GM10266 (cell line): ENCODE measurements around the gene DUT.

Experiments used
- DNase-seq: peaks from one replicate; pipeline ENCODE4 v3.0.0; 2012; ENCODE audit errors: extremely low spot score
- TF ChIP-seq, protein P1 (sequence below): IDR thresholded peaks from 2 replicates; pipeline ENCODE4 v1.5.1; 2012; ENCODE audit warnings: mild to moderate bottlenecking, low read depth; ENCODE audit not compliant: control insufficient read depth, insufficient read depth; ENCODE audit errors: missing control alignments

Gene DUT

DNA sequence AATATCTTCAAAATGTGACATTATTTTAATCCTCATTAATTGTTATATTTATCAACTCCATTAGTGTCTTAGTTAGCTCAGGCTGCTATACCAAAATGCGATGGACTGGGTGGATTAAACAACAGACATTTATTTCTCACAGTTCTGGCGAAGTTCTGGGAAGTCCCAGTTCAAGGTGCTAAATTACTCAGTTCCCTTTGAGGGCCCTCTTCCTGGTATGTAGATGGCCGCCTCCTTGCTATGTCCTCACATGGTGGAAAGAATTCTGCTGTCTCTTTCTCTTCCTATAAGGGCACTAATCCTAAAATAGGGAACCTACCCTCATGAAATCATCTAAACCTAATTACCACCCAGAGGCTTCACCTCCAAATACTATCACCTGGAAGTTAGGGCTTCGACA is 38.8 kb upstream of the DUT start:
- DNase-seq = no peak
- TF ChIP-seq, protein P1, sequence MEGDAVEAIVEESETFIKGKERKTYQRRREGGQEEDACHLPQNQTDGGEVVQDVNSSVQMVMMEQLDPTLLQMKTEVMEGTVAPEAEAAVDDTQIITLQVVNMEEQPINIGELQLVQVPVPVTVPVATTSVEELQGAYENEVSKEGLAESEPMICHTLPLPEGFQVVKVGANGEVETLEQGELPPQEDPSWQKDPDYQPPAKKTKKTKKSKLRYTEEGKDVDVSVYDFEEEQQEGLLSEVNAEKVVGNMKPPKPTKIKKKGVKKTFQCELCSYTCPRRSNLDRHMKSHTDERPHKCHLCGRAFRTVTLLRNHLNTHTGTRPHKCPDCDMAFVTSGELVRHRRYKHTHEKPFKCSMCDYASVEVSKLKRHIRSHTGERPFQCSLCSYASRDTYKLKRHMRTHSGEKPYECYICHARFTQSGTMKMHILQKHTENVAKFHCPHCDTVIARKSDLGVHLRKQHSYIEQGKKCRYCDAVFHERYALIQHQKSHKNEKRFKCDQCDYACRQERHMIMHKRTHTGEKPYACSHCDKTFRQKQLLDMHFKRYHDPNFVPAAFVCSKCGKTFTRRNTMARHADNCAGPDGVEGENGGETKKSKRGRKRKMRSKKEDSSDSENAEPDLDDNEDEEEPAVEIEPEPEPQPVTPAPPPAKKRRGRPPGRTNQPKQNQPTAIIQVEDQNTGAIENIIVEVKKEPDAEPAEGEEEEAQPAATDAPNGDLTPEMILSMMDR = no peak

DNA sequence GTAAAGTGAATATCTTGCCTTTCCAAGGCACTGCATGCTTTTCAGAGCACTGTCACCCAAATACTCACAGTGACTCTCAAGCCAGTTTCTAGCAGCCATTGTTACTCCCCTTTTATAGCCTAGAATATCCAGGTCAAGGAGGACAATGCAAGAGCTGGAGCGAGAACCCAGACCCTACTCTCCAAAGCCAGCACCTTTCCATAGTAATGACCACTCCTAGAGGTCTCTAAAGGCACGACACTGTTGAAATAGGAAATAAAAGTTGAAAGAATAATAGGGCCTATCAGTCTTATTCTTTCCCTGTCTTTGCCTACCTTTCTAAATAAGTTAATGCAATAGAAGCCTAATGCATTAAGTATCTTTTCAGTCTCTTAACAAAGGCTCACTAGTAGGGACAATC is 33.6 kb upstream of the DUT start:
- DNase-seq = no peak
- TF ChIP-seq, protein P1 = no peak

DNA sequence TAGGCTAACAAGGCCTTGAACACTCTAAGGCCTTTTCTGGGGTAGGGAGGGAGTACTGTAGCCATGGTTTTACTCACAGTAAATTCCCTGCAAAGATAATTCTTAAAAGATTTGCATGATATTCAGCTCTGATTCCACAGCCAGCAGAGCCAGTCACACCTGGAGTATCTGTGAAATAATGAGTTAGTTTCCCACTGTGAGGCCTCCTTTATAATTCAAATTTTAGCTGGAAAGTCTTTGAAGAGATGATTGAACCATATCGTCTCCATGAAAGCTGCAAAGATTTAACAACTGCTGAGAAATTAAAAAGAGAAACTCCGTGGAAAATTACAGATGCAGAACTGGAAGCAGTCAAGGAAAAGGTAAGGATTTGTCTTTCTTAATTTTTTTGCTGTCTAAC is 32.3 kb upstream of the DUT start:
- DNase-seq = no peak
- TF ChIP-seq, protein P1 = no peak

DNA sequence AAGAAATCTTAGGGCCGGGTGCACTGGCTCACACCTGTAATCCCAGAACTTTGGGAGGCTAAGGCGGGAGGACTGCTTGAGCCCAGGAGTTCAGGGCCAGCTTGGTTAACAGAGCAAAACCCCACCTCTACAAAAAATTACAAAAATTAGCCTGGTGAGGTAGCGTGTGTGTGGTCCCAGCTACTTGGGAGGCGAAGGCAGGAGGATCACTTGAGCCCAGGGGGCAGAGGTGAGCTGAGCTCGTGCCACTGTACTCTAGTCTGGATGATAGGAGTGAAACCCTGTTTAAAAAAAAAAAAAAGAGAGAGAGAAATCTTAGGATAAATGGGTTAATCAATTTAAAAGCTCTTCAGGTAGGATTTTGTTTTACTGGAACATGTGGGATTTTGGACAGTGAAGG is 31.2 kb upstream of the DUT start:
- DNase-seq = no peak
- TF ChIP-seq, protein P1 = no peak

DNA sequence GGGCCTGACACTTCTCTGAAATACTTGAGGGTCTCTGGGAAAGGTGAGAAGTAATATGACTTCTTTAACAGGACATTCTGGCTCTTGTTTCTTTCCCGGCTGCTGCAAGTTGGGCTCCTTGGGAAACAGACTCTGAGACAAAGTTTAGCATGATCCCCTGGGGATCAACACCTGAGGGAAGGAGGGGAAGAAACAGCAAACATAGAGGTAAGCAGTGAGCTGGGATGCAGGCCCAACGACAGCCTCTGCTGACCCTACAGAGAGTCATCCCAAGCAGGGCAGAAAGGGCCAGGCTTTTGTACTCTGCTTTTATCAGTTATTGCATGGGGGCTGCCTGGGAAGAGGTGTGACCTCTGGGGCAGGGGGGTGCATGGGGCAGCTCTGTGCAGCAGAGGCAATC is 26.8 kb upstream of the DUT start:
- no peak for DNase-seq
- TF ChIP-seq, protein P1 = no peak

DNA sequence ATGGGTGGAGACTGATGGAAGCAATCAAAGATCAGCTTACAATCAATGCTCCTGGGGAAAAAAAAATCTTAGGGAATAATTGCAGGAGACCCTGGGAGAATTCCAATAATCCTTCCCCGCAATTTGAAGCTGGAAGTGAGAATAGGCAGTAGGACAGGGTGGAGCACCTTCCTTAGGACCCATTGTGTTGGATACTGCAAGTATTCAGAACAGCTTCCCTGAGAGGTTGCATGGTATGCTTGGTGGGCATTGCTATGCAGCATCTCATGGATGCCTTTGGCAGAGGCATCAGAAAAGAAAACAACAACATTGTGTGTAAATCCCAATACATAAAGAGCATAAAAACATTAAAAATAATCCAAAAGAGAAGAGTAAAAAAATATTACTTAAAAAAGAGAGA is 24.6 kb upstream of the DUT start:
- DNase-seq = no peak
- TF ChIP-seq, protein P1 = no peak

DNA sequence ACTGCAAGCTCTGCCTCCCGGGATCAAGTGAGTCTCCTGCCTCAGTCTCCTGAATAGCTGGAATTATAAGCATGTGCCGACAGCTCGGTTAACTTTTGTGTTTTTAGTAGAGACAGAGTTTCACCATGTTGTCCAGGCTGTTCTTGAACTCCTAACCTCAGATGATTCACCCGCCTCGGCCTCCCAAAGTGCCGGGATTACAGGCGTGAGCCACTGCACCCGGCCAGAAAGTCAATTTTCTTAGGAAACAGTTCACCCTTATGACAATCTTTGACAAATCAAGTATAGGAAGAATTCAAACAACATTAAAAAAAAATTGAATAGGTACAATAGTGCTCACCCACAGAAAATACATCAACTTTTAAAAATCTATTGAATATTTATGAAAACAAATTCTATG is 23.6 kb upstream of the DUT start:
- DNase-seq = no peak
- TF ChIP-seq, protein P1 = no peak

DNA sequence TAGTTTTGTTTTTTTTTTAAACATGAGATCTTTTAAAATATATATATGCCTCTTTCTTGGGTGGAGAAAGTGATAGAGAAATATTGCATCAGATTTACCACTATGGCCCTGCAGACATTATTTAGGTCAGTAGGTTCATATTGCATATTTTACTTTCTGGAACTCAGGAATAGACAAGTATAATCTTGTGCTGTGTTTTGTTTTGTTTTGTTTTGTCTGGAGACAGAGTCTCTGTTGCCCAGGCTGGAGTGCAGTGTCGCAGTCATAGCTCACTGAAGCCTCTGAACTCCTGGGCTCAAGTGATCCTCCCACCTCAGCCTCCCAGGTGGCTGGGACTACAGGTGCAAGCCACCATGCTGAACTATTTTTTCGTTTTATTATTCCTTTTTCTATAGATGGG is 21.5 kb upstream of the DUT start:
- DNase-seq = no peak
- TF ChIP-seq, protein P1 = no peak
